Ramos (cell line): ENCODE measurements around the gene UFSP2.

Experiments
- in situ Hi-C: fragments of 300-500 bp; cut with MboI; formaldehyde crosslinking; loops from one replicate; pipeline ENCODE4 v1.14.3; 2022; ENCODE audit warnings: low sequenced_read_pairs; ENCODE audit not compliant: unreplicated experiment

UFSP2 gene

GRCh38 chr4:185429660-185430059 lies 3.9 kb upstream of the UFSP2 start:
- in situ Hi-C loops, result no loop called here

- in situ Hi-C loops, result no loop called here
Observed at GRCh38 chr4:185426960-185427688, 1.4 kb upstream of the UFSP2 start.

GRCh38 chr4:185424905-185425646 lies 688 bp downstream of the UFSP2 start:
- in situ Hi-C loops, result no loop called here

DNA sequence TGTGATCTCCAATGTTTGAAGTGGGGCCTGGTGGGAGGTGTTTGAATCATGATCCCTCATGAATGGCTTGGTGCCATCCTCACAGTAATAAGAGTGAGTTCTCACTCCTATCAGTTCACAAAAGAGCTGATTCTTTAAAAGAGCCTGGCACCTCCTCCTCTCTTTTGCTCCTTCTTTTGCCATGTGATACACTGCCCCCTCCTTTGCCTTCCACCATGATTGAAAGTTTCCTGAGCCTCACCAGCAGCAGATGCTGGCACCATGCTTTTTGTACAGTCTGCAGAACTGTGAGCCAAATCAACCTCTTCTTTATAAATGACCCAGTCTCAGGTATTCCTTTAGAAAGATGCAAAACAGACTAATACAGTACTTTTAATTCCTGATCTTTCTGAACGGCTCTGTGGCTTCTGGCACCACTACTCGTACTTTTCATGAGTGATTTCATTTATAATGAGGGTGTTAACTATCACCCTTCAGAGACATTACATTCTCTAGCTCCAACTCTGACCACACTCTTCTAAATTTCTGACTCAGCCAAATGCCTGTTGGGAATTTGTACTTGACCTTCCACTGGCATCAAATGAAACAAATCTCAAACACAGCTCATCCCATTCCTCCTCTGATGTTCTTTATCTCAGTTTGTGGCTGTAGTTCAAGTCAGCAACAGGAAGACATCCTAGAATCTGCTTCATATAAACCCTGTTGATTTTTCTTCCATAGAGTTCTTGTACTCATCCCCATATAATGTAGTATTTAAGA lies 4.2 kb downstream of the UFSP2 start:
- in situ Hi-C loops, result no loop called here

- in situ Hi-C loops, result no loop called here
Observed at GRCh38 chr4:185416955-185417354, 8.8 kb downstream of the UFSP2 start.

DNA sequence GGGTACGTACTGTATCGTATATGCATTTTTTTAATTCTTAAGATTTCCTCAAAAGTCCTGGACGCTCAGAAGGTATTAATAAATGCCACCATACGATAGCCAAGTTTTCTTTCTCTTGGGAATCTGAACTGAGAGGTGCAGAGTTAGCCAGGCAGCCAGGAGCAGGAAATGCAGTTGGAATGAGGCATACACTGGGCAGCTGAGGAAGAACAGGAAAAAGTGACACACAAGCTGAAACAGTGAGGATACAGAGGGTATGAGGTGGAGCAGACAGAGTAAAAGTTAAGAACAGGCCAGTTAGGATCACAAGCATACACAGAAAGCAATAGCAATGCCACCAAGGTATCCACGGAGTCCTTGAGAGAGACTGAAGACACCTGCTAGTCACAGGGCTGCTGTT lies 13.4 kb downstream of the UFSP2 start:
- in situ Hi-C loops, result no loop called here

DNA sequence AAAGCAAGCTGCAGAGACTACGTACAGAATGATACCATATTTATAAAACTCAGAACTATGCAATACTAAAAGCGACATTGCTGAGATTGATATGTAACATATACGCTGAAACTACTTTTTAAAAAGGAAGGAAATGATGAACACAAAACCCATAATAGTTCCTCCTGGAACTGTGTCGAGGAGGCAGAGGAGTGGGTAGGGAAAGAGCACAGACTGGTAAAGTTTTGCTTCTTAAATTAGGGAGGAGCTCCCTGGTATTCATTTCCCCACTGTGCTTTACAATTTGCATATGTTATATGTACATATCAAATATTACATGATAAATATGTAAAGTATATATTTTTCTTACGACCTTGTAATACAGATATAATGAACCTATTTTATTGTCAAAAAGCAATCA lies 13.9 kb downstream of the UFSP2 start:
- in situ Hi-C loops, result no loop called here

GRCh38 chr4:185408432-185408831 lies 17.3 kb downstream of the UFSP2 start:
- in situ Hi-C loops, result no loop called here

GRCh38 chr4:185405296-185405999 lies 20.3 kb downstream of the UFSP2 start:
- in situ Hi-C loops, result no loop called here

DNA sequence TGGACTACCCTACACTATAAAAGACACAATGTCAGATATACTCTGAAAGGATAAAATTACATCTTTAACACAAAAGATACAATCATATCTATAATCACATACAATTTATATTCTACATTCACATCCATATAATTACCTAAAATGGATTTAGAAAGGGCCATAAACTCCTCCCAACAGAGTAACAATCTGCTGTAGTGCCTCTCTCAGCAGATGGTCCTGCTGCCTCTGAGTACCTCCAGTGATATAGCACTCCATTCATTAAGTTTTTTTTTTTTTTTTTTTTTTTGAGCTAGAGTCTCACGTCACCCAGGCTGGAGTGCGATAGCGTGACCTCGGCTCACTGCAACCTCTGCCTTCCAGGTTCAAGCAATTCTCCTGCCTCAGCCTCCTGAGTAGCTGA lies 21.7 kb downstream of the UFSP2 start:
- in situ Hi-C loops, result no loop called here

GRCh38 chr4:185399466-185399865 lies 26.3 kb downstream of the UFSP2 start:
- in situ Hi-C loops, result no loop called here

GRCh38 chr4:185398618-185399017 lies 27.1 kb downstream of the UFSP2 start:
- in situ Hi-C loops, result no loop called here

- in situ Hi-C loops, result no loop called here
Observed at GRCh38 chr4:185396724-185397385, 28.9 kb downstream of the UFSP2 start, which contains the start of gene ANKRD37. Gene ANKRD37 (plus strand): TSS chr4:185396841. CDS start chr4:185396924, 83 bp downstream.

DNA sequence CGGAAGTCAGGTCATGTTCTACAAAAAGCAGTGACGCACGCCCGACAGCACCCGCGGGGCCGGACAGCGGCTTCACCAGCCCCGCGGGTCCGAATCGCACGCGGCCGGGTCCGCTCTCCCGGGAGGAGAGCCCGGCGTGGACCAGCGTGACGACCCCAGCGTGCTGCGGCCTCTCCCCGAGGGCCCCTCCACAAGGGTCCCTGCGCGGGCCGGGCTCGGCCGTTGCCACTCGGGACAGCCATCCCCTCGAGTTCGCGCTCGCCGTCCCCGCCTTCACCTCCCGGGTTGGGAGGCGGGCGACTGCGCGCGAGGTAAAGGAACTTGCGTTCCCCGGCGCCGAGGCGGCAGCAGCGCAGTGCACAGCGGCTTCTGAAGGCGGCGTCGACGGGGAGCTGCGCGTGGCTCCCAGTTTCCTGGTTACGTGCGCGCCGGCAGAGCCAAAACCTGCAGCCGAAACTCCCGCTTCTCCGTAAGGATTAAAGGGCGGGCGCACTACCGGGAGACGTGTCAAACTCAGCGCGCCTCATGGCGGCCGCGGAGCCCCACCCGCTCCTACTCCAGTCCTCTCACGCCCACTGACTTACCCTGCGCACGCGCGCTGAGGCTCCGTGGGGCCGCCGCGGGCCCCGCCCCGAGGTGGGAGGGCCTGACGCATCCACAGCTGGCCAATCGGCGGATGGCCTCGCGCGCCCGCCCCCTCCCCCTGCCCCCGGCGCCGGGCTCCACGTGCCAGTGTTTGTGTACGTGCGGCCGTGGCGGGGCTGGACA lies 29.6 kb downstream of the UFSP2 start:
- in situ Hi-C loops, result no loop called here

DNA sequence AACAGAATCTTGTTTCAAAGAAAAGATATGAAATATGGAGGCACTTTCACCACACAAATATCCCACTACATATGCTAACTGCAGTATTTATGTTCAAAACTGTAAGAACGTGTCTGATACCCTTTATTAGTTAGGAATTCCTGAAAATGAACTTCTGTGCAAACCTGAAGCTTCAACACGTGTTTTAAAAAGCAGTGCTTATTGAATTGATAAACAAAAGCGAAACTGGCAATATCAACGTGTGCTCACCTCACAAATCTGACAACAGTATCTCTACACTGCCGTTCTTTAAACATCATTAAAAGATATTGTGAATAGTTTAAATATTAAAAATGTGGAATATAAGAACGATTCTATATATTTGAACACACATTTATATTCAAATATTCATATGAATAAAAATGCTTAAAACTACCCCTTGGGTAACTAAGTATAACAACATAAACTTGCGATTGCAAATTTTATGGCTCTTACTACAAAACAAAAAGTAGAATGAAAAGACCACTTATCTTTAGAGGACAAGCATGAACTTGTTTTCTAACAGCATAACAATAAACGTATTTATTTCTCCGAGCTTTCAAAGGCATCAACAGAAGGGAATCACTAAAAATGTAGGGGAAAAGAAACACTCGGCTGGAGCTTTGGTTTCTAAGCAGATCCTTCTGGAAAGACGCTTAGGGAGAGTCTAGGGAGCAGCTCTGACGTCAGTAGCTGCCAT lies 30.4 kb downstream of the UFSP2 start, which contains the start of gene LRP2BP:
TSS of gene LRP2BP (minus strand) at position 687 of the 718 bp plus-strand sequence. CDS start 17,738 bp downstream, outside the sequence.
- in situ Hi-C loops, result no loop called here

GRCh38 chr4:185394568-185395237 lies 31.1 kb downstream of the UFSP2 start:
- in situ Hi-C loops, result no loop called here

- in situ Hi-C loops, result no loop called here
Observed at GRCh38 chr4:185392156-185392555, 33.6 kb downstream of the UFSP2 start.

DNA sequence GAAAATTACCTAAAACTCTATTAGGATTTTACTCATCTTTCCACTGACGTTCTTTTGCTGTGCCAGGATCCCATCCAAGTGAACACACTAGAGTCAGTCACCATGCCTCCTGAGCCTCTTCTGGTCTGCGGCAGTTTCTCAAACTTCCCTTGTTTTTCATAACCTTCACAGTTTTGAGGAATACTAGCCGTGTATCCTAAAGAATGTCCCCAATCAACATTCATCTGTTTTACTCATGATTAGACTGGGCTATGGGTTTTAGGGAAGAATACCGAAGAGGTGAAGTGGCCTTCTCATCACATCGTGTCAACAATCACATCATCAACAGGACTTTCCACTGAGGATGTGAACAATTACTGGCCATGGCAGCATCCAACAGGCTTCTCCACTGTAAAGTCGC lies 34.8 kb downstream of the UFSP2 start:
- in situ Hi-C loops, result no loop called here
